Measurements from ENCODE around the gene ABCB10. TPM values are rescaled to one million over a fixed set of nuclear protein-coding genes. Genes with fewer than 3 reads are reported as not detected.

The ABCB10 gene
- polyA plus RNA-seq, 2 of the 4 experiments (the other 2 are of a cell fraction), result 13.9 to 16.3 TPM

DNA sequence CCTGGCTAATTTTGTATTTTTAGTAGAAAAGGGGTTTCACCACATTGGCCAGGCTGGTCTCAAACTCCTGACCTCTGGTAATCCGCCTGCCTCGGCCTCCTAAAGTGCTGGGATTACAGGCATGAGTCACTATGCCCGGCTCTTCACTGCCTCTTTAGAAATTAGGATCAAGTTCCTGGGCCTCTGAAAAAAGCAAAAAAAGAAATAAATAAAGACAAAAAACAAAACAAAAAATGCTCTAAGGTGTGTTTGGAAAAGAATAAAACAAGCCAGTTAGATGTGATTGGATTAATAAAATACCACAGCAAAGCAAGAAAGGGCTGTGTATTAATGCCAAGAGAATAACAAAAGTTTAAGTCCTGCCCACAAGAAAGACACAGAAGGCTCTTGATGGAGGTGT, 4.2 kb upstream of the ABCB10 start:
- CTCF ChIA-PET, result no interaction called here
- Histone ChIP-seq H3K4me2 (no peak overlapping the region), H3K27ac (no peak overlapping the region), H3K9me3 (no peaks in the 10 kb centered on the region), H3K4me1 (0 out of 3 replicates have a peak, but pooled peaks cover 5% of the 10 kb centered on the region), H3K4me3 (no peak overlapping the region)
- ATAC-seq (no peak), DNase-seq (ENCODE audit: low read depth in 1 of 2, low spot score in 1 of 2) (no peak), FAIRE-seq (no peak)
- TF ChIP-seq NFE2L2 (conservative IDR thresholded peaks at IDR 0.05; ENCODE audit: low read length), result no peak
- TF ChIP-seq ZFP36 (IDR thresholded peaks at IDR 0.05; ENCODE audit: borderline replicate concordance, partially characterized antibody), result no peak
- no peak for TF ChIP-seq CBX8 (IDR thresholded peaks at IDR 0.05)
- TF ChIP-seq, protein P1, sequence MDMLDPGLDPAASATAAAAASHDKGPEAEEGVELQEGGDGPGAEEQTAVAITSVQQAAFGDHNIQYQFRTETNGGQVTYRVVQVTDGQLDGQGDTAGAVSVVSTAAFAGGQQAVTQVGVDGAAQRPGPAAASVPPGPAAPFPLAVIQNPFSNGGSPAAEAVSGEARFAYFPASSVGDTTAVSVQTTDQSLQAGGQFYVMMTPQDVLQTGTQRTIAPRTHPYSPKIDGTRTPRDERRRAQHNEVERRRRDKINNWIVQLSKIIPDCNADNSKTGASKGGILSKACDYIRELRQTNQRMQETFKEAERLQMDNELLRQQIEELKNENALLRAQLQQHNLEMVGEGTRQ (IDR thresholded peaks at IDR 0.05), result no peak
- no peak for TF ChIP-seq SREBF2 (IDR thresholded peaks at IDR 0.05)
- TF ChIP-seq, protein P2, sequence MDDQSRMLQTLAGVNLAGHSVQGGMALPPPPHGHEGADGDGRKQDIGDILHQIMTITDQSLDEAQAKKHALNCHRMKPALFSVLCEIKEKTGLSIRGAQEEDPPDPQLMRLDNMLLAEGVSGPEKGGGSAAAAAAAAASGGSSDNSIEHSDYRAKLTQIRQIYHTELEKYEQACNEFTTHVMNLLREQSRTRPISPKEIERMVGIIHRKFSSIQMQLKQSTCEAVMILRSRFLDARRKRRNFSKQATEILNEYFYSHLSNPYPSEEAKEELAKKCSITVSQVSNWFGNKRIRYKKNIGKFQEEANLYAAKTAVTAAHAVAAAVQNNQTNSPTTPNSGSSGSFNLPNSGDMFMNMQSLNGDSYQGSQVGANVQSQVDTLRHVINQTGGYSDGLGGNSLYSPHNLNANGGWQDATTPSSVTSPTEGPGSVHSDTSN (IDR thresholded peaks at IDR 0.05), result no peak
- no peak for TF ChIP-seq POLR2A (IDR thresholded peaks at IDR 0.05; ENCODE audit: low read length)
- TF ChIP-seq ZC3H11A (IDR thresholded peaks at IDR 0.05), result no peak
- TF ChIP-seq GATA3 (IDR thresholded peaks at IDR 0.05; ENCODE audit: borderline replicate concordance), result no peak
- TF ChIP-seq HOXB5 (CRISPR knock-in tag; IDR thresholded peaks at IDR 0.05), result no peak
- TF ChIP-seq, protein P3, sequence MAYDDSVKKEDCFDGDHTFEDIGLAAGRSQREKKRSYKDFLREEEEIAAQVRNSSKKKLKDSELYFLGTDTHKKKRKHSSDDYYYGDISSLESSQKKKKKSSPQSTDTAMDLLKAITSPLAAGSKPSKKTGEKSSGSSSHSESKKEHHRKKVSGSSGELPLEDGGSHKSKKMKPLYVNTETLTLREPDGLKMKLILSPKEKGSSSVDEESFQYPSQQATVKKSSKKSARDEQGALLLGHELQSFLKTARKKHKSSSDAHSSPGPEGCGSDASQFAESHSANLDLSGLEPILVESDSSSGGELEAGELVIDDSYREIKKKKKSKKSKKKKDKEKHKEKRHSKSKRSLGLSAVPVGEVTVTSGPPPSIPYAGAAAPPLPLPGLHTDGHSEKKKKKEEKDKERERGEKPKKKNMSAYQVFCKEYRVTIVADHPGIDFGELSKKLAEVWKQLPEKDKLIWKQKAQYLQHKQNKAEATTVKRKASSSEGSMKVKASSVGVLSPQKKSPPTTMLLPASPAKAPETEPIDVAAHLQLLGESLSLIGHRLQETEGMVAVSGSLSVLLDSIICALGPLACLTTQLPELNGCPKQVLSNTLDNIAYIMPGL (CRISPR knock-in tag; IDR thresholded peaks at IDR 0.05; ENCODE audit: borderline replicate concordance), result no peak
- 67% methylated on average over 3 of the region's 3 CpGs for WGBS (ENCODE audit: missing lambda C conversion rate)
- POLR2A ChIA-PET, result no interaction called here

DNA sequence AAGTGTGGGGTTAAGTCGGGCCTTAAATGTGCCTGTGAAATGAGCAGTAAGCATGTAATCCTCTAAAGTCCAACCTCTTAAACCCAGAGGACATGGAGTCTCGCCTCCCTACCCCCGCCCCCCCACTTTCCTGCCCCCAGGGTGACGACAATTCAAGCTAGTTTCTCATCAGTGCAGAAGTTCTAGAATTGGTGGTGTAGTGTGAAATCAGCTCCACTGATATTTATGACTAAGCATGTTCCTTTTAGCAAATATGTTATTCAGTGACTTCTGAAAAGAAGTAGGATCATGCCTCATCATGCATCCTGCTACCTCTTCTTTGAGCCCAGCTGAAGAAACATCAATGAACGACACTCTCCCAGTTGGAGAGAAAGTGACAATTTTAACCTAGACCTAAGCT, 2.6 kb upstream of the ABCB10 start:
- ChIA-PET CTCF (no interaction called here), POLR2A (no interaction called here)
- H3K4me1 ChIP-seq, result peaks cover 17% of the 10 kb centered on the region
- no peak overlapping the region for H3K4me3 ChIP-seq
- DNase-seq (ENCODE audit: low read depth in 1 of 2, low spot score in 1 of 2), result no peak
- no peak for FAIRE-seq
- H3K4me2 ChIP-seq, result no peak overlapping the region
- 77% methylated on average over 5 of the region's 5 CpGs for WGBS (ENCODE audit: missing lambda C conversion rate)
- no peak overlapping the region for H3K27ac ChIP-seq
- no peak for ATAC-seq
- no peaks in the 10 kb centered on the region for H3K9me3 ChIP-seq
- TF ChIP-seq, protein P4, sequence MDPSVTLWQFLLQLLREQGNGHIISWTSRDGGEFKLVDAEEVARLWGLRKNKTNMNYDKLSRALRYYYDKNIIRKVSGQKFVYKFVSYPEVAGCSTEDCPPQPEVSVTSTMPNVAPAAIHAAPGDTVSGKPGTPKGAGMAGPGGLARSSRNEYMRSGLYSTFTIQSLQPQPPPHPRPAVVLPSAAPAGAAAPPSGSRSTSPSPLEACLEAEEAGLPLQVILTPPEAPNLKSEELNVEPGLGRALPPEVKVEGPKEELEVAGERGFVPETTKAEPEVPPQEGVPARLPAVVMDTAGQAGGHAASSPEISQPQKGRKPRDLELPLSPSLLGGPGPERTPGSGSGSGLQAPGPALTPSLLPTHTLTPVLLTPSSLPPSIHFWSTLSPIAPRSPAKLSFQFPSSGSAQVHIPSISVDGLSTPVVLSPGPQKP (IDR thresholded peaks at IDR 0.05; ENCODE audit: low read depth, low read length), result no peak
- no peak for TF ChIP-seq NPAS2 (CRISPR knock-in tag; IDR thresholded peaks at IDR 0.05; ENCODE audit: borderline replicate concordance)
- TF ChIP-seq, protein P5, sequence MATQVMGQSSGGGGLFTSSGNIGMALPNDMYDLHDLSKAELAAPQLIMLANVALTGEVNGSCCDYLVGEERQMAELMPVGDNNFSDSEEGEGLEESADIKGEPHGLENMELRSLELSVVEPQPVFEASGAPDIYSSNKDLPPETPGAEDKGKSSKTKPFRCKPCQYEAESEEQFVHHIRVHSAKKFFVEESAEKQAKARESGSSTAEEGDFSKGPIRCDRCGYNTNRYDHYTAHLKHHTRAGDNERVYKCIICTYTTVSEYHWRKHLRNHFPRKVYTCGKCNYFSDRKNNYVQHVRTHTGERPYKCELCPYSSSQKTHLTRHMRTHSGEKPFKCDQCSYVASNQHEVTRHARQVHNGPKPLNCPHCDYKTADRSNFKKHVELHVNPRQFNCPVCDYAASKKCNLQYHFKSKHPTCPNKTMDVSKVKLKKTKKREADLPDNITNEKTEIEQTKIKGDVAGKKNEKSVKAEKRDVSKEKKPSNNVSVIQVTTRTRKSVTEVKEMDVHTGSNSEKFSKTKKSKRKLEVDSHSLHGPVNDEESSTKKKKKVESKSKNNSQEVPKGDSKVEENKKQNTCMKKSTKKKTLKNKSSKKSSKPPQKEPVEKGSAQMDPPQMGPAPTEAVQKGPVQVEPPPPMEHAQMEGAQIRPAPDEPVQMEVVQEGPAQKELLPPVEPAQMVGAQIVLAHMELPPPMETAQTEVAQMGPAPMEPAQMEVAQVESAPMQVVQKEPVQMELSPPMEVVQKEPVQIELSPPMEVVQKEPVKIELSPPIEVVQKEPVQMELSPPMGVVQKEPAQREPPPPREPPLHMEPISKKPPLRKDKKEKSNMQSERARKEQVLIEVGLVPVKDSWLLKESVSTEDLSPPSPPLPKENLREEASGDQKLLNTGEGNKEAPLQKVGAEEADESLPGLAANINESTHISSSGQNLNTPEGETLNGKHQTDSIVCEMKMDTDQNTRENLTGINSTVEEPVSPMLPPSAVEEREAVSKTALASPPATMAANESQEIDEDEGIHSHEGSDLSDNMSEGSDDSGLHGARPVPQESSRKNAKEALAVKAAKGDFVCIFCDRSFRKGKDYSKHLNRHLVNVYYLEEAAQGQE (IDR thresholded peaks at IDR 0.05), result no peak
- TF ChIP-seq, protein P6, sequence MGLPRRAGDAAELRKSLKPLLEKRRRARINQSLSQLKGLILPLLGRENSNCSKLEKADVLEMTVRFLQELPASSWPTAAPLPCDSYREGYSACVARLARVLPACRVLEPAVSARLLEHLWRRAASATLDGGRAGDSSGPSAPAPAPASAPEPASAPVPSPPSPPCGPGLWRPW (IDR thresholded peaks at IDR 0.05), result no peak
- no peak for TF ChIP-seq RNF2 (IDR thresholded peaks at IDR 0.05; ENCODE audit: borderline replicate concordance, low read depth)
- no peak for TF ChIP-seq KDM1A (IDR thresholded peaks at IDR 0.05; ENCODE audit: low read depth)
- no peak for TF ChIP-seq KDM5A (IDR thresholded peaks at IDR 0.05)
- TF ChIP-seq ESRRA (IDR thresholded peaks at IDR 0.05; ENCODE audit: borderline replicate concordance, low read length), result no peak
- no peak for TF ChIP-seq RCOR1 (IDR thresholded peaks at IDR 0.05; ENCODE audit: low read depth, low read length)
- TF ChIP-seq, protein P3 (CRISPR knock-in tag; IDR thresholded peaks at IDR 0.05; ENCODE audit: borderline replicate concordance), result no peak
- no peak for TF ChIP-seq MAZ (IDR thresholded peaks at IDR 0.05; ENCODE audit: borderline replicate concordance, low read depth, low read length)
- TF ChIP-seq, protein P7, sequence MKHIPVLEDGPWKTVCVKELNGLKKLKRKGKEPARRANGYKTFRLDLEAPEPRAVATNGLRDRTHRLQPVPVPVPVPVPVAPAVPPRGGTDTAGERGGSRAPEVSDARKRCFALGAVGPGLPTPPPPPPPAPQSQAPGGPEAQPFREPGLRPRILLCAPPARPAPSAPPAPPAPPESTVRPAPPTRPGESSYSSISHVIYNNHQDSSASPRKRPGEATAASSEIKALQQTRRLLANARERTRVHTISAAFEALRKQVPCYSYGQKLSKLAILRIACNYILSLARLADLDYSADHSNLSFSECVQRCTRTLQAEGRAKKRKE (CRISPR knock-in tag; IDR thresholded peaks at IDR 0.05; ENCODE audit: low read depth), result no peak
- TF ChIP-seq SREBF2 (IDR thresholded peaks at IDR 0.05), result no peak
- no peak for TF ChIP-seq RFX5 (IDR thresholded peaks at IDR 0.05)
- no peak for TF ChIP-seq EHMT2 (IDR thresholded peaks at IDR 0.05; ENCODE audit: low read depth)
- TF ChIP-seq BHLHE40 (IDR thresholded peaks at IDR 0.05; ENCODE audit: low read depth, low read length), result no peak
- TF ChIP-seq EP300 (IDR thresholded peaks at IDR 0.05), result no peak
- TF ChIP-seq CHD2 (IDR thresholded peaks at IDR 0.05; ENCODE audit: low read length, partially characterized antibody), result no peak

All from A549 (cell line).